SK-N-MC (cell line): ENCODE results near the gene FAM171A2.

ENCODE experiments used
- EZH2 ChIP-seq: fragments of 200-600 bp; sonication (generic); IDR thresholded peaks from one replicate; pipeline ENCODE4 v1.6.1; 2017; ENCODE audit warnings: antibody characterized with exemption
- FOXP2 ChIP-seq: optimal IDR thresholded peaks from 2 replicates; pipeline ENCODE3; 2011; ENCODE audit warnings: mild to moderate bottlenecking, moderate library complexity; ENCODE audit not compliant: insufficient read depth; ENCODE audit errors: extremely low read length, control extremely low read depth

DNA sequence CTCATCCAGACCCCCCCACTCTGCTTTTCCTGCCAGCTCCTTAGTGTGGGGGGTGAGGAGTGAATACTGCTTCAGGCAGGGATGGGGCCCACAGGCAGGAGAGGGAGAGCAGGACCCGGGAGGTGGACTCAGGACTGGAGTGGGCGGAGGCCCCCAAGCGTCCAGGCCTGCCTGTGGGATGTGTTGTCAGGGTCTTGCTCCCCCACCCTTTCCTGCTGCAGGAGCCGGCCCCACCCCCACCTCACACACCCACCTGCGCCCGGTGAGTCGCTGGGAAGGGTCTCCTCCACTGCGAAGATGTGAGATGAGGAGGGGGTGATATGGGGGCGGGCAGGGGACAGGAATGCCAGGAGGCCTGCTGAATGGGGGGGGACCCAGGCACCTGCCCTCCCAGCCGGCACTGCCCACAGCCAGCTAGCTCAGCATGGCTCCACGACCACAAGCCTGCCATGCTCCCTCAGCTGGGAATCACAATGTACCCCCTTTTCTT lies 1.1 kb downstream of the FAM171A2 start:
- TF ChIP-seq EZH2 (no peak), FOXP2 (no peak)
